Head of caudate nucleus (tissue), 42 donors: Measurements from ENCODE around the gene DLEC1.

ENCODE experiments used
- DNase-seq, 42 donors: peaks; one replicate each; pipeline versions ENCODE4 v3.0.0 to v3.0.0-alpha.2; 2020 to 2021; ENCODE audit warnings: mixed read lengths in 7 of 42
- intact Hi-C: fragments of 100-400 bp; cut with DNase I; formaldehyde crosslinking; loops from one replicate; pipeline ENCODE4 v1.15.0; 2022

The DLEC1 gene

DNA sequence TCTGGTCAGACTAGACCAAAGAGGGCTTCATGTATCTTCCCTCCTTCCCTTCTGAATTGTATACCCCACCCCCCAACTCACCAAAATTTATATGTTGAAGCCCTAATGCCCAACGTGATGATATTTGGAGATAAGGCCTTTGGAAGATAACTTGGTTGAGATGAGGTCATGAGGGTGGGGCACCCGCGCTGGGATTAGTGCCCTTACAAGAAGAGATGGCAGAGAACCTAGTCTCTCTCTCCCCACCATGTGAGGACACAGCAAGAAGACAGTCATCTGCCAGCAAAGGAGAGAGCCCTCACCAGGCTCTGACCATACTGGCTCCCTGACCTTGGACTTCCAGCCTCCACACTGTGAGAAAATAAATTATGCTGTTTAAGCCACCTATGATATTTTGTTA, 23.0 kb upstream of the DLEC1 start:
- intact Hi-C loops = no loop called here
- no peak for DNase-seq

DNA sequence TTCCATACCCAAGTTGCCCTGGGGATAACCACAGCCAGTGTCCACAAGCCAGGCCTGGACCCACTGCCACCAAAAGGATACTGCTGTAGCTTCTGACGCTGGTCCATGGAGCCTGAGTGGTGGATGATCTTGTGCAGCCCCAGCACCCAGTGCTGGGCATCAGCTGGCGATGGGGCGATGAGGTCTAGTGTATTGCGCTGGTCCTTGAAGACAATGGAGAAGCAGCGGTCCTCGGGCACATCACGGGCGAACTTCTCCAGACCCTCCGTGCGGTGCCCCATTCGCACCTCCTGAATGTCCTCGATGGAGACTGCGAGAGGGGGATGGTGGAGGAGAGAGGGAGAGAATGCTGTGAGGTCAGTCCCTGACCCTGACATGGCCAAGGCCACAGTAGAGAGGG, 22.6 kb upstream of the DLEC1 start:
- DNase-seq = no peak
- intact Hi-C loops = no loop called here

DNA sequence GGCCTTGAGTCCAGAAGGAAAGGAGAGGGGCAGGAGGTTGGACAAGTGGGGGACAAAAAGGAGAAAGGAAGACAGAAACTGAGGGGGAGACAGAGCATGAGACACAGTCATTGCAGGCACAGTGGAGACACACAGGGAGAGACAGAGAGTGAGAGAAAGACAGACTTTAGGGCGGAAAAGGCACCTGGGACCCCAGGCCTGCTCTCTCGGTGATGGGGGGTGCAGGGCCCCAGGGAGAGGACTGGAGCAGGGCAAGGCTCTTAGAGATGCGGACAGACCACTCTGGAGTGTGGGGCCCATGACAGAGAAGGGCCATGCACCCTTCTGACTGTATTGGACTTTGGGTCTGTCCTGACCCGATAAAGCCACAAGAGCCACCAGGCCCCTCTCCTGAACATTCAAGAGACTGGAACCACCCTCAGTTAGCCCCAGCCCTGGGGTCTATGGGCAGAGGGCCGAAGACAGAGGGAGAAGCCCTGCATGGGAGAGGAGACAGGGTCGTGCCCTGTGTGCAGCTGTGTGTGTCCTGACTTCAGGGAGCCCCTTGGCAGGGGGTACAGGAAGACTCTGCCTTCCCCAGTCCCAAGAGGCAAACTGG, 22.1 kb upstream of the DLEC1 start:
- peak in 1 of 42 donors; percentile 1 for DNase-seq
- intact Hi-C loops = no loop called here

- peak in 1 of 42 donors; percentile 1 for DNase-seq
- intact Hi-C loops = no loop called here
Measured at GRCh38 chr3:38017445-38018295, 21.3 kb upstream of the DLEC1 start.

DNA sequence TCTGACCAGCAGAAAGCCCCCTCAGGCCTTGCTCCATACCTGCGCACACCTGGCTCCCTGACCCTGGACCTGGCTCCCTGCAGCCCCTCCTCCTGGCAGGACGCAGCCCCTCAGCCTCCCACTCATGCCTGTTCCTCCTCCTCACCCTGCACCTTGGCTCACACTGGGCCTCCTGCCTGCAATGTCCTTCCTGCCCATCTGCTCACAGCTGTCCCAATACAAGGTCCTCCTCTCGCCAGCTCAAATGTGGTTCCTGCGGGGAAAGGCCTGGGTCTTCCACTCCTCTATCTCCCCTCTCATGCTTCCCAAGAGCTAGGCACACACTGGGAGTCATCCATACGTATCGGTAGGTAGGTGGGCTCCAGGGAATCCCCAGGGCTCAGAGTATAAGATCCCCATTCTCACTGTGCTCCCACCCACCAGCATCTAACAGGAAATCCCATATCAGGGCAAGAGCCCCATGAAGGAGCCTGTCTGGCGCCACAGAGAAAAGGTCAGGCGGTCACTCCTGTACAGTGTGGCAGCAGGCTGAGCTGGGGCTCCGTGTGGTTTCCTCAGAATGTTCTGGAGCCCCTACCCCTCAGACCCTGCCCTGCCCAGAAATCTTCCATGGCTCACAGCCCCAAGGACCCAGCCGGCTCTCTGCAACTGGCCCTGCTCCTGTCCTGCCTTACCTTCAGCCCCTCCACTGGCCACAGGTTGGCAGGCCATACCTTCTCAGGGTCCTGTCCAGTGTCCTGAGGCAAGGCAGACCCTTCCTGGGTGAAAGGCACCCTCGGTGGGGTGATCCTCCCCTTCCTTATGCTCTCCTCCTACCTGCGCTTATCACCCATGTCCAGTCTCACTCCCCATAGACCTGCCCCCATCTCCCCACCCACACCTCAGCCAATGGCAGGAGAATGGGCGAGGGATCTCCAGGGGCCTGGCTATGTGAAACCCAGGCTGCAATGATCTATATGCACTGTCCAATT, 20.4 kb upstream of the DLEC1 start:
- intact Hi-C loops = no loop called here
- DNase-seq = peak in 3 of 42 donors; percentile 1 to 22 (median 4)

- intact Hi-C loops = no loop called here
- DNase-seq = peak in 1 of 42 donors; percentile 19
Measured at GRCh38 chr3:38019658-38020341, 19.2 kb upstream of the DLEC1 start.

- intact Hi-C loops = no loop called here
- peak in 1 of 42 donors; percentile 1 for DNase-seq
Measured at GRCh38 chr3:38020342-38020726, 18.7 kb upstream of the DLEC1 start.

DNA sequence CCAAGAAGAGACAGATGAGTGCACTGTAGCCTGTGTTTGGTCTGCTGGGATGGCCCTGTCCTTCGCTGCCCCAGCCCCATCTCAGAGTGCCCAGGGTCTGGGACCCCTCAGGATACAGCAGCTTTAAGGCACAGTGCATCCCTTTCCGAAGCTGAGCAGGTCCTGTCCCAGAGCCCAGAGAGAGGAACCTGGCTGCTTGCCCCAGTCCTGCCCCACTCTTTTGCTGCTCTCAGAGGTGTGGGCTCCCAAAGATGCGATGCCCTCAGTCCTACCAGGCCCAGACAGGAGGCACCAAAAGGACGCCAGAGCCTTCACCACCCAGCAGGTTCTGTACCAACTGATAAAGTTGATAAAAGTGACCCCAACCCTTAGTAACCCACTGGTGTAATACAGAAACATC, 17.8 kb upstream of the DLEC1 start:
- DNase-seq = peak in 1 of 42 donors; percentile 27
- intact Hi-C loops = no loop called here

- no peak for DNase-seq
- intact Hi-C loops = no loop called here
Measured at GRCh38 chr3:38022301-38022700, 16.7 kb upstream of the DLEC1 start.

DNA sequence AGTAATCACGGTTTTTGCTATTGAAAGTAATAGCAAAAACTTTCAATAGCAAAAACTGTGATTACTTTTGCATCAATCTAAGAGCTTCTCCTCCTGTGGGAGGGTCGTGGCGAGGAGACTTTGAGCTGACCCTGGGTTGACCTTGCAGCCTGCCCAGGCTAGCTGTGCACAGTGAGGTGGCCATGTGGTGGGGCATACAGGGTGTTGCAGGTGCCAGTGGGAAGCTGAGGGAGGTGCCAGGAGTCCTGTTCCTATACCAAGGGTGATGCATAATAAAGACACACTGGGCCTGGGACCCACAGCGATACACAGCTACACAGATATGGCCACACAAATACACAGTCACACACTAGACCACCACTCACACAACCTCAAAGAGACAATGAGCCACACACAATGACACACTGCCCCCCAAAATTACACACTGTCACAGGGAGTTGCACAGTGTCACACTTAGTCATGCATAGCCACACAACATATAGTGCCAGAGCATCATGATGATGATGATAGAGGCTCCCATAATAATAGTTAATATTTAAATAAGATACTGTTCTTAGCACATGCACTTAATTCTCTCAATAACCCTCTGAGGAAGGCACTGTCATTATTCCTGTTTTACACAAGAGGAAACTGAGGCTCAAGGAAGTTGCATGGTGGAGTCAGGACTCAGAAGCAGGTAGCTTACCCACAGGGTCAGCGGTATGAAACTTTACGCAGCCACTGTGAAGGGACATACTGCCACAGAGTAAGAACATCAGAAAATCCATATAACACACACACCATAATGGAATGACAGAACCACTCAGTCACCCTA, 15.9 kb upstream of the DLEC1 start:
- peak in 2 of 42 donors; percentile 12 to 25 for DNase-seq
- intact Hi-C loops = no loop called here

GRCh38 chr3:38026856-38027255, 12.2 kb upstream of the DLEC1 start:
- no peak for DNase-seq
- intact Hi-C loops = no loop called here

GRCh38 chr3:38027466-38028465, 11.2 kb upstream of the DLEC1 start:
- intact Hi-C loops = no loop called here
- DNase-seq = no peak

GRCh38 chr3:38028621-38029361, 10.2 kb upstream of the DLEC1 start:
- intact Hi-C loops = no loop called here
- no peak for DNase-seq

- DNase-seq = peak in 38 of 42 donors; percentile 27 to 78 (median 60)
- intact Hi-C loops = no loop called here
Measured at GRCh38 chr3:38029400-38030125, 9.4 kb upstream of the DLEC1 start, which contains the start of gene PLCD1. TSS of gene PLCD1 (minus strand) at chr3:38029642. CDS start at chr3:38029539, 103 bp downstream.
